GM21717 (cell line): ENCODE measurements around the gene KRTAP10-7.
"Not testable (repeated sequence)": the region's sequence is repeated elsewhere in the genome, so short reads cannot be mapped to it uniquely, and the experiment has no call there.

Experiments
- ATAC-seq: cut with Tn5 transposase; IDR thresholded peaks from one replicate; pipeline ENCODE4 v1.9.1; 2021; ENCODE audit warnings: mild to moderate bottlenecking, moderate library complexity; ENCODE audit not compliant: unreplicated experiment

Gene KRTAP10-7

DNA sequence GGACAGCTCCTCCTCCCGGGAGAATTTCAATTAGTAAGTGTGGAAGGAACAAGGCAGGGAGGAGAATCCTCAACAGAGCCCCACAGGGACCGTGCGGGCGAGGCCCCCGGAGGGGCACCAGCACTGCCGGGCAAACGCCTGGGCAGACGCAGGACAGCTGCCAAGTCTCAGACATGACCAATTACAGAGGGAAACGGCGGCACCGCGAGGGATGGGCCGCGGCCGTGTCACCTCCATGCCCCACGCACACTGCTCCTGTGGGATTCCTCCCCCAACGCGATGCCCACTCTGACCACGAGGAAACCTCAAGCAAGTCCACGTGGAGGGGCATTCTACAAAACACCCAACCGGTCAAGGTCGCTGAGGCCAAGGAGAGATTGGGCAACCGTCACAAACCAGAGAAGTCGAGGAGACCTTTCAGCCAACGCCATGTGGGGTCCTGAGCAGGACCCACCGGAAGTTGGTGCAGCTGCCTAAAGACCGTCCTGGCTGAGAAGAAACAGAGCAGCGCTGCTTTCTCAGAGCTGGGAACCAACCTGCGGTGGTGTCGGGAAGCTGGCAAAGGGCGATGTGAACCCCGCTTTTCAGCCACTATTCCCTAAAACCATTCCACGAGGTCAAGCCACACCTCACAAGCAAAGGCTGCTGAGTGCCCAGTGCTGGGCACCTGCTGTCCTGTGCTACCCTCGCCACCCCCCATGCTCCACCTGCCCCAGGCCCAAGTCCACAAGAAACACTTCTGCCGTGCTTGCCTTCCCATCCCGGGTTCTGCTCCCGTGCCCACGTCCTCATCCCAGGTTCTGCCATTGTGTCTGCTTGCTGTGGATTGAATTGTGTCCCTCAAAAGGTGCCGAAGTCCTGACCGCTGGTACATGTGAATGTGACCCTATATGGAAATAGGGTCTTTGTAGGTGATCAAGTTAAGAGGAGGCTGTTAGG lies 28.3 kb upstream of the KRTAP10-7 start:
- no peak for ATAC-seq

DNA sequence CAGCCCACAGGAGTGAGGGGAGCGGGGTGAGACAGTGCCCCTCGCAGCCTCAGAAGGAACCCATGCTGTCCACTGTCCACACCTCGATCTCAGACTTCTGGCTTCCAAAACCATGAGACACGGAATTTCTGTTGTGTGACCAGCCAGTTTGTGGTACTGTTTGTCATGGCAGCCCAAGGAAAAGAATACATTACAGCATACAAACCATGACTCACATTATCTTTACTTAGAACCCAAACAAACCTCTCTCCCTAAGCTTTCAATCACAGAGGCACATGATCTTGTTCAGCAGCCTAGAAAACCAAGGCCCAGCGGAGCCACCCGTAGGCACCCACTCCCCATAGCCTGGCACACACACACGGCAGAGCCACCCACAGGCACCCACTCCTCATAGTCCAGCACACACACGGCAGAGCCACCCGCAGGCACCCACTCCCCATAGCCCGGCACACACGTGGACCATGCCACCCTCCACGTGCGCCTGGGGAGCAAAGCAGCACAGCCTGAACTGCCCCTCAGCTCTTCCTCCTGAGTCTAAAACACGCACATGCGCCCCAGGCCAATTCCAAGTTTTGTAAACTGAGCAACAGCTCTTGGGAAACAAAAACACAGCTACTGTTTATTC lies 27.3 kb upstream of the KRTAP10-7 start:
- no peak for ATAC-seq

DNA sequence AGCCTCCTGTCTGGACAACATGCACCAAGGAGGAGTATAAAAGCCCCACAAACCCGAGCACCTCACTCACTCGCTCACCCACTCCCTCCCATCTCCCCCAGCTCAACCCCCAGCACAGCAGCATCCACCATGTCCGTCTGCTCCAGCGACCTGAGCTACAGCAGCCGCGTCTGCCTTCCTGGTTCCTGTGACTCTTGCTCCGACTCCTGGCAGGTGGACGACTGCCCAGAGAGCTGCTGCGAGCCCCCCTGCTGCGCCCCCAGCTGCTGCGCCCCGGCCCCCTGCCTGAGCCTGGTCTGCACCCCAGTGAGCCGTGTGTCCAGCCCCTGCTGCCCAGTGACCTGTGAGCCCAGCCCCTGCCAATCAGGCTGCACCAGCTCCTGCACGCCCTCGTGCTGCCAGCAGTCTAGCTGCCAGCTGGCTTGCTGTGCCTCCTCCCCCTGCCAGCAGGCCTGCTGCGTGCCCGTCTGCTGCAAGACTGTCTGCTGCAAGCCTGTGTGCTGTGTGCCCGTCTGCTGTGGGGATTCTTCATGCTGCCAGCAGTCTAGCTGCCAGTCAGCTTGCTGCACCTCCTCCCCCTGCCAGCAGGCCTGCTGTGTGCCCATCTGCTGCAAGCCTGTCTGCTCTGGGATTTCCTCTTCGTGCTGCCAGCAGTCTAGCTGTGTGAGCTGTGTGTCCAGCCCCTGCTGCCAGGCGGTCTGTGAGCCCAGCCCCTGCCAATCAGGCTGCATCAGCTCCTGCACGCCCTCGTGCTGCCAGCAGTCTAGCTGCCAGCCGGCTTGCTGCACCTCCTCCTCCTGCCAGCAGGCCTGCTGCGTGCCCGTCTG lies 26.6 kb upstream of the KRTAP10-7 start, which contains the start of gene KRTAP10-4:
KRTAP10-4 (plus strand) TSS at position 100 of the 827 bp plus-strand sequence; CDS start at position 130, 30 bp downstream.
- not testable (repeated sequence) for ATAC-seq

DNA sequence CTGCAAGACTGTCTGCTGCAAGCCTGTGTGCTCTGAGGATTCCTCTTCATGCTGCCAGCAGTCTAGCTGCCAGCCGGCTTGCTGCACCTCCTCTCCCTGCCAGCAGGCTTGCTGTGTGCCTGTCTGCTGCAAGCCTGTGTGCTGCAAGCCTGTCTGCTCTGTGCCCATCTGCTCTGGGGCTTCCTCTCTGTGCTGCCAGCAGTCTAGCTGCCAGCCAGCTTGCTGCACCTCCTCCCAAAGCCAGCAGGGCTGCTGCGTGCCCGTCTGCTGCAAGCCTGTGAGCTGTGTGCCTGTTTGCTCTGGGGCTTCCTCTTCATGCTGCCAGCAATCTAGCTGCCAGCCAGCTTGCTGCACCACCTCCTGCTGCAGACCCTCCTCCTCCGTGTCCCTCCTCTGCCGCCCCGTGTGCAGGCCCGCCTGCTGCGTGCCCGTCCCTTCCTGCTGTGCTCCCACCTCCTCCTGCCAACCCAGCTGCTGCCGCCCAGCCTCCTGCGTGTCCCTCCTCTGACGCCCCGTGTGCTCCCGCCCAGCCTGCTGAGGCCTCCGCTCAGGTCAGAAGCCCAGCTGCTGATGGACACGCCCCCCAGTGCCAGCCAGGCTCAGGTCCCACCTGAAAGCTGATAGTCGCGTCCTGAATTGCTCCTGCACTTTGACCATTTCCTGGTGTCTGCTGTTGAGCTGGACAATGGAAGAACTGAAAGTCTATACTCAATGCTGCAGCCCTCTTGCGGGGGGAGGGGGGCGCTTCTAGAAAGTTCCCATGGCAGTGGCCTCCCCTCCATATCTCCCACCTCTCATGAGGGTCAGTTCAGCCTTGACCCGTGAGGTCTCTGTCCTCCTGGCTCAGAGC lies 25.7 kb upstream of the KRTAP10-7 start:
- ATAC-seq = no peak

DNA sequence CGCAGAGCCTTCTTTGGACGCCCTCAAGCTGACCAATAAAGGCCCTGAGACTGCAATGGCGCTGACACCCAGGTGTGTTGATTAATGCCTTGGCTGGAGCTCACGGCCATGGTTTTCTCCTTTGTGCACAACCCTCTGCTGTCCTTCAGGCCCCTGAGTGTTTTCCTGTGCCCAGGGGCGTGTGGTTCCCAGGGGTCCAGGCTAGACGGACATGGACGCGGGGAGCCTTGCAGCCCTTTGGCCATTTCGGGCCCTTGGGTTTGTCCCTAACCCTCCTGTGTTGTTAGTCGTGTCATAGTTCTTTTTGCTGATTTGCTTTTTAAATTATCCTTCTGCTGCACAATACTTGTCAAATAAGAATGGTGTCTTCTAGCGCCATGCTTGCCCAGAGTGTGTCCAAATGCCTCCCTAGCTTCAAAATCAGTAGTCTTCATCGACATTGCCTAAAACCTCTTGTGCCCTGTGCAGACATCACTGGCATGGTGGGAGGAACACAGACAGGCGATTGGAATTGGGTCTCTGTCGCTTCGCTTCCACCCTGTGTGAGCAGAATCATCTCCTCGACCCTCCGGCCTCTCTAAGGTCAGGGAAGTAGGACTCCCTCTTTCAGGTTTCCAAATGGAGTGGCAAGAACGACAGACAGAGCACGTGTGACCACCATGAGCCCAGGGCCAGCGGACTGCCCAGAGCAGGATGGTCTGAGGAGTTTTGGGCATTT lies 24.9 kb upstream of the KRTAP10-7 start:
- ATAC-seq = no peak

DNA sequence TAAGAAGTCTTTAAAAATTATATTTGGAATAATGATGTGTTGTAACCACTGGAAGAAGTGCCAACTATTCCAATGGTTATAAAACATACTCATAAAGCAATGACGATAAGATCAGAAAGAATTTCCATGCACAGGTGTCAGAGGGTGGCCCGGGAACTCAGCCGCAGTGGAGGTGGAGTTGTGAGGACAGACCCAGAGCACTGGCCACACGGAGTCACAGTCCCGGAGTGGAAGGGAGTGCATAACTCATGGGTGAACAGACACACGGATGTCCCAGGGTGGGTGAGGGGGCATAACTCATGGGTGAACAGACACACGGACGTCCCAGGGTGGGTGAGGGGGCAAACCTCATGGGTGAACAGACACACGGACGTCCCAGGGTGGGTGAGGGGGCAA lies 24.4 kb upstream of the KRTAP10-7 start:
- no peak for ATAC-seq

DNA sequence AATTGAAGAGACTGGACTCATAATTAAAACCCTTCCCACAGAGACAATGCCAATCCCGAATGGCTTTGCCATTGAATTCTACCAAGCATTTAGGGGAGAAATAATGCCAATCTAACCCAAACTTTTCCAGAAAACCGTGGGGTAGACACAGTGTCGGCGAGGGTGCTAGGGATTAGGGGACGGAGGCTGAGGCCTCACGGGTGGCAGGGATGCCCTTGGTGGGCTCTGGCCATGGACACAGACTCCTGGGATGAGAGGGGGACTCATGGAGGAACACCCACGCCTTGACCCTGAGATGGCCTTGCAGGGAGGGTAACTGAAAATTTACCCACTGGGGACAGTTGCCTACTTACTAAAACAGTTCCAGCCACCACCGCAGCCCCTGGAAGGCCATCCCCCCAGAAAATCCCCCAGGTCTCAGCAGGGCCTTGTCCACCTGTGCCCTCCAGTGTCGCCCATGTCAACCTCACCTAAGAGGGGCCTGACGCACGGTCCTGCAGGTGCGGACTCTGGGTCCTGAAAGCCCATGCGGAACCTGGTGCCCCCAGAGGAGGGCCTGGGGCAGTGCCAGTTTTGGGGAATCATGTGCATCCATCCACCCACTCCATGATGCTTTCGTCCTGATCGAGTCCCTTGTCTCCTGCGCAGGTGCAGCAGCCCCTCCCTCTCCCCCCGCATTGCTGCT lies 21.9 kb upstream of the KRTAP10-7 start:
- no peak for ATAC-seq

DNA sequence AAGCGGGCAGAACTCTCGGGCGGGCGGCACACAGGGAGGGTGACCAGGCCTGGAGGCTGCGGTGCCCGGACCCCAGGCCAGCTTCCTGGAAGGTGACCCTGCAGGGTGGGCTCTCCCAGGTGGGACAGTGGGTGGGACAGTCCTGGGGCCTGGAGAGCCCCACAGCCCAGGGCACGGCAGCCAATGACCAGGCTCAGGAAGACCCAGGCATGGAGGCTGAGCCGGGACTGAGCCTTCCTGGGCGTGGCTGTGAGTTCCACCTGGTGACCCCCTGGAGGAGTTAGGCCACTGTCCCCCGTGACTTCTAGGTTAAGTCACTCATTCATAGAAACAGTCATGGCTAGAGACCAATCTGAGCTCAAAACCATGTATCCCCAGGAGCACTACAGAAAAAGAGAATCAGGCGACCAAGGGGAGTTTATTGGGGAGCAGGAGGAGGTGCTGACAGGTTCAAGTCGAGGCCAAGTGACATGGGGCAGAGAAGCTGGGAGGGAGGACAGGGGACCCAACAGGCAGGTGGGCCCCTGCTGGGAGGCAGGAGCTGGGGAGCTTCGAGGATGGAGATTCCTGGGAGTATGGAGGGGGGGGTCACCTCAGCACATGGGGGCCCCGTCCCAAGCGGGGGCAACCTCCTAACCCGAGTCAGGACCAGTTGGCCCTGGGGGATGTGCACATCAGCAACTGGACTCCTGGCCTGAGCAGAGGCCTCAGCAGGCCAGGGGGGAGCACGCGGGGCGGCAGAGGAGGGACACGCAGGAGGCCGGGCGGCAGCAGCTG lies 21.2 kb upstream of the KRTAP10-7 start:
- ATAC-seq = no peak

DNA sequence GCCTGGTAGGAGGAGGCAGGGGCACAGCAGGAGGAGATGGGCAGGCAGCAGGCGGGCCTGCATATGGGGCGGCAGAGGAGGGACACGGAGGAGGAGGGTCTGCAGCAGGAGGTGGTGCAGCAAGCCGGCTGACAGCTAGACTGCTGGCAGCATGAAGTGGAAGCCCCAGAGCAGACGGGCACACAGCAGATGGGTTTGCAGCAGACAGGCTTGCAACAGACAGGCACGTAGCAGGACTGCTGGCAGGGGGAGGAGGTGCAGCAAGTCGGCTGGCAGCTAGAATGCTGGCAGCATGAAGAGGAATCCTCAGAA lies 20.6 kb upstream of the KRTAP10-7 start:
- no peak for ATAC-seq

DNA sequence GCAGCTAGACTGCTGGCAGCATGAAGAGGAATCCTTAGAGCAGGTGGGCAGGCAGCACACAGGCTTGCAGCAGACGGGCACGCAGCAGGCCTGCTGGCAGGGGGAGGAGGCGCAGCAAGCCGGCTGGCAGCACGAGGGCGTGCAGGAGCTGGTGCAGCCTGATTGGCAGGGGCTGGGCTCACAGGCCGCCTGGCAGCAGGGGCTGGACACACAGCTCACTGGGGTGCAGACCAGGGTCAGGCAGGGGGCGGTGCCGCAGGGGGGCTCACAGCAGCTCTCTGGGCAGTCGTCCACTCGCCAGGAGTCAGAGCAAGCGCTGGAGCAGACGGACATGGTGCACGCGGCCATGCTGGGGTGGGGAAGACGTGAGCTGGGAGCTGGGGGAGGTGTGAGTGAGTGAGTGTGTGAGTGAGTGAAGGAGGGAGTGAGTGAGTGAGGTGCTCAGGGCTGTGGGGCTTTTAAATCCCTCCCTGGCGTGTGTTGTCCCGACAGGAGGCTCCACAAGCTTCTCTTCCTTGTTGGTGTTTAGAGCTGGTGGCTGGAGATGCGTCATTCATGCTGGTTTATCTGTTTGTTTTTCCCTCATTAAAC lies 20.1 kb upstream of the KRTAP10-7 start, which contains the start of gene KRTAP10-5:
KRTAP10-5 (minus strand) TSS at position 374 of the 591 bp plus-strand sequence; CDS start at position 348, 26 bp downstream.
- ATAC-seq = not testable (repeated sequence)

DNA sequence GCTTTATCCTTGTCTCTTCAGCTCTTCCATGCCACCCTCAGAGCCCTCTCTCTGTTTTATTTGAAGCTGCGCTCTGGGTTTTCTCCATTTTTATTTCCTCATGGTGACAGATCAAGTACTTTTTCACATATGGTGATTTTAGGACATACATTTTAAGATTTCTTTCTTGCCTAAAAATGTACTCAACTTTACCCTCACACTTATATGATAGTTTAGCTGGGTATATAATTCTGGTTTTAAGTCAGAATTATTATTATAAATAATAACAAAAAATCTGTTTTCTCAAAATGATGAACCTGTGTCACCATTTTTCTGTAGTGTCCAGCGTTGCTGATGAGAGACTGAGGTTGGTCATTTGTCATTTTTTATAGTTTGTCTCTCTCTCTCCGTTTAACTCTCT lies 19.2 kb upstream of the KRTAP10-7 start:
- ATAC-seq = no peak

DNA sequence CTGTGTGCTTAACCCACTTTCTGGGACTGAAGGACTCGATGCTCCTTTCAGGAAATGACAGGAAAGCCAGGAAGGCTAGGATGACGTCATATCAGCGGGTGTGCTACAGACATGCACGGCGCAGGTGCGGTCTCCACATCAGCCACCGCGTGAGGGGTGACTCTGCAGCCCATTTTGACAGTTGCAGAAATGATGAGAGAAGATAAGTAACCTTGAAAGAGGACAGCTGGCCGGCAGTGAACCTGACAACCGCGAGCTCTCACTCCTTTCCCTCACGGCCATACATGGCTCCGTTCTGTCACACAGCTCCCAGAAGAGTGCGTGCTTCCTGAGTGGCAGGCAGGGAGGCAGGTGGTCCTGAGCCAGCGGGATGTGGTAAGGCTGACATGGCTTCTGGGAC lies 18.3 kb upstream of the KRTAP10-7 start:
- ATAC-seq = no peak

DNA sequence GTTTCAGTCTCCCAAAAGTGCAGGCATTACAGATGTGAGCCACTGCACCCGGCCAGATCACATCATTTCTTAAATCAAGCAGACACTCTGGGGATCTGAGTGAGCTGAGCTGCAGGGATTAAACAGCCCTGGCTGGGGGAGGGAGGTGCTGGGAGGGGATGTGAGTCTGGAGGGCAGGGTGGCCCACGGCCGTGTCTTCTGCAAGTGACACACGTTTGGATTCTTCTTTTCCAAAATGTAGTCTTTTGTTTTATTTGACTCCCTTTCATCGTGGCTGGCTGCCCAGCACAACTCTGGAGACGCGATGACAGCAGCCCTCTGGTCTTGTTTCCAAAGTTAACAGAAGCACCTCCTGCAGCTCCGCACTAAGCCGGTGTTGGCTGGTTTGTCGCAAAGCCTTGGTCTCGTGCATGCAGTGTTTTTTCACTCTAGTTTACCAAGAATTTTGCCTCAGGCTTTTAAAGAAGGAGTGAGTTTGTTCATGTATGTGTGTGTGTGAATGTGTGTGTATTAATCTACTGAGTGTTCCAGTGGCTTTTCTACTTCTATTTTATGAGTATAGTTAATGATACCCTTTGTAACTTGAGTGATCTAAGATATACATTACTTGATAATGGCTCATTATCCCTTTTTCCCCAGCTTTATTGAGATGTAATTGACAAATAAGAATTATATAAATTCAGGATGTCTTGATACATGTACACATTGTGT lies 17.2 kb upstream of the KRTAP10-7 start:
- ATAC-seq = no peak

DNA sequence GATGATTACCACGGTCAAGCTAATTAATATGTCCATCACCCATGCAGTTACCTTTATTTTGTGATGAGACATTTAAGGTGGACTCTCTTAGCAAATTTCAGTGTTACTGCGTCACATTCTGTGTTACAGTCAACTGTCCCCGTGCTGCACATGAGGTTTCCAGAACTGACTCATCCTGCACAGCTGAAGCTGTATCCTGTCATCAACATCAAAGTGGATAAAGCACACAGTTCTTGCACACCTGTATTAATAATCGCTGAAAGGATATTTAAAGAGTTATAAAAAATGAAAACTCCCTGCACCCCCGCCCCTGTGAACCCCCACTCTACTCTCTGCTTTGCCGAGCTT lies 16.6 kb upstream of the KRTAP10-7 start:
- no peak for ATAC-seq

DNA sequence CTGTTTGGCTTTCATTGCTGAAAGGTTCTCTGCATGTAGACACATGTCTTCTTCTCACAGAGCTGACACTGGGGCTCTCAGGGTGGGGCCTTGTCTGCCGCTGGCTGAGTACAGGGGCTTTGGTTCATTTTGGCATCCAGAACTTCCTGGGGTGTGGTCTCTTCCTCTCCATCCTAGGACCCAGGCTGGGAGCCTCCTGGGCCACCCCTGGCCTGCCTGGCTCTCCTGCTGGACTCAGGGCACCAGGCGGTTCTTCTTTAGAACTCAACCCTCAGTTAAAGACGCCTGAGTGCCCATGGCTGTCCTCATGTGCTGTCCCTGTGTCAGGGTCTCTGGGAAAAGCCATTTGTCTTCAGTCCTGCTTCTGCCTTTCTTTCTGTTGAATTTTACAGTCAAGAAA lies 14.5 kb upstream of the KRTAP10-7 start:
- no peak for ATAC-seq

DNA sequence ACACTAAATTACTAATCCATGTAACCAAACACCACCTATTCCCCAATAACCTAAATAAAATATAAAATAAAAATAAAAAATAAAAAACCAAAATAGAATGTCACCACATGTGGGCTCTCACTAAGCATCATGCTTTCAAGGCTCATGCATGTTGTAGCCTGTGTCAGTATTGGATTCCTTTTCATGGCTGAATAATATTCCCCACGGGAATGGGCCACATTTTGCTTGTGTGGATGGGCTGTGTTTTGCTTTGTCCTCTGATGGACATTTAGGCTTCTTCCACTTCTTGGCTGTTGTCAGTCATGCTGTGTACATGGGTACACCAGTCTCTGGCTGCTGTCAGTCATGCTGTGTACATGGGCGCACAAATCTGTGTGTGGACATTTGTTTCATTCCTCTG lies 11.3 kb upstream of the KRTAP10-7 start:
- ATAC-seq = no peak

DNA sequence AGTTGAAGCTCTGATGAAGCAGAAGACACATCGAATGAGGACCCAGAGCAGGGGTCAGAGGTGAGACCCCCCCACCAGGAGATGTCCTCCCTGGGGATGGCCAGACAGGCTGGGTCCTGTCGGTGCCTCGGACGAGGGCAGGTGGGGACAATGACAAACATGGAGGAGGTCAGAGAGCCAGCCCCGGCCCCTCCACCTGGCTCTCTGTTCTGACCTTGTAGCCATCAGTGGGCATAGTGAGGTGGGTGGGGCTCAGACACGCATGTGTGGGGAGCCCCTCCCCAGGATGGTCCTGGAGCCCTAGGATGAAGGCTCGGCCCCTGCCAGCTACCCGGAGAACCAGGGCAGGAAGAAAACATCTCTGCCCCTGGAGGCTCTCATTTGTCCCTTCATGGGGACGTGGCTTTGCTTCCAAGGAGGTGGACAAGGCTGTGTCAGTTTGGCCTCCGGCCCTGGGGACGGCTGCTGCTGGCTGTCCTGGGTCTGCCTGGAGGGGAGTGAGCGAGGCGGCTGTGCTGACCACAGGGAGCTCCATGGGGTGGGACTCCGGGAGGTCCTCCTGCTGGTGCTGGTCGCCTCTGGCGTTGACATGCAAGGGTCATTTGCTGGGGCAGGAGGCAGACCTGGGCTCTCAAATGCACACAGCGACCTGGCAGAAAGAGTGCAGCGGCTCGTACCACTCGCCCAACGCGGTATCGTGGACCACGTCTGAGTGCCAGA lies 10.7 kb upstream of the KRTAP10-7 start:
- no peak for ATAC-seq
